AG10803 (cell line): ENCODE data around the gene FAM184A.

Experiments
- DNase-seq: peaks from one replicate; pipeline ENCODE4 v3.0.0; 2010; ENCODE audit warnings: low read depth
- H3K4me3 ChIP-seq: 2 replicates; pipeline ENCODE4 v1.5.1; 2011; ENCODE audit warnings: mild to moderate bottlenecking, low read length, control low read depth
- TF ChIP-seq, protein P1 (sequence below): conservative IDR thresholded peaks from 2 replicates; pipeline ENCODE4 v1.5.1; 2011; ENCODE audit warnings: mild to moderate bottlenecking, low read length, control low read depth, inconsistent platforms

FAM184A gene

DNA sequence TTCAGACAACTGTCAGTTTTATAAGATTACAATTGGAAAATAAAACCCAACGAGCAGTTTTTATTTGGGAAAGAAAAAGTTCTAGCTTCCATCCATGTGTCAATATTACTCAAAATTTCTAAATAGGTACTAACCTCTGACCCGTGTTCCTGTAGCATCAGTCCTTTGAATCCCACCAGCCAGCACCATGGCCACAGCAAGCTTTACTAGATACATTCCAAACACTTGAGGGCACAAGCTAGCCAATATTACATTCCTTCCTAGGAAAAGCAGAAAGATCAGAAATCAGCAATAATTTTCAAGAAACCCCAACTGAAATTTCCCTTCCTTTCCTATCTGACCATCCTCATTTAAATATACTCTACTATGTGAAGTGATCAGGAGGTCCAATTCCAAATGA is 165.3 kb downstream of the FAM184A start:
- H3K4me3 ChIP-seq, result no peak overlapping the region
- TF ChIP-seq, protein P1, sequence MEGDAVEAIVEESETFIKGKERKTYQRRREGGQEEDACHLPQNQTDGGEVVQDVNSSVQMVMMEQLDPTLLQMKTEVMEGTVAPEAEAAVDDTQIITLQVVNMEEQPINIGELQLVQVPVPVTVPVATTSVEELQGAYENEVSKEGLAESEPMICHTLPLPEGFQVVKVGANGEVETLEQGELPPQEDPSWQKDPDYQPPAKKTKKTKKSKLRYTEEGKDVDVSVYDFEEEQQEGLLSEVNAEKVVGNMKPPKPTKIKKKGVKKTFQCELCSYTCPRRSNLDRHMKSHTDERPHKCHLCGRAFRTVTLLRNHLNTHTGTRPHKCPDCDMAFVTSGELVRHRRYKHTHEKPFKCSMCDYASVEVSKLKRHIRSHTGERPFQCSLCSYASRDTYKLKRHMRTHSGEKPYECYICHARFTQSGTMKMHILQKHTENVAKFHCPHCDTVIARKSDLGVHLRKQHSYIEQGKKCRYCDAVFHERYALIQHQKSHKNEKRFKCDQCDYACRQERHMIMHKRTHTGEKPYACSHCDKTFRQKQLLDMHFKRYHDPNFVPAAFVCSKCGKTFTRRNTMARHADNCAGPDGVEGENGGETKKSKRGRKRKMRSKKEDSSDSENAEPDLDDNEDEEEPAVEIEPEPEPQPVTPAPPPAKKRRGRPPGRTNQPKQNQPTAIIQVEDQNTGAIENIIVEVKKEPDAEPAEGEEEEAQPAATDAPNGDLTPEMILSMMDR, result no peak
- DNase-seq, result no peak

DNA sequence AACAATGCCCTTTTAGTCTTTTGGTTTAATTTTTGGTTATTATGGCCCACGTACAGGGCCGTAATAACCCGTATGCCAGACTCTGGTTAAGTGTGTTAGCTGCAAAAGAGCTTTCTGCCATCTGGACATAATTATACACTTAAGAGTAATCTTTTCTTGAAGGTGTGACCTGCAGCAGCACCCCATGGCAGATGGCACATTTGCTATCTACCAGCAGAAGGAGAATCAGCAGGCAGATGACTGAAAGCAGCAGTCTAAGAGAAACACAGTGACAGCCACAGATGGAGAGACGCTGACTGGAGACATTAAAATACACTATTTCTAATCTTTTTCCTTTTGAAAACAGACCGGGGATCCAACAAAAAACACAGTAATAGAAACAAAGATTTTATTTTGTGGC is 165.8 kb downstream of the FAM184A start:
- TF ChIP-seq, protein P1, result no peak
- no peak for DNase-seq
- no peak overlapping the region for H3K4me3 ChIP-seq
